Fibroblast of lung (primary cell): ENCODE measurements around the gene OMD. TPM values are rescaled to one million over a fixed set of nuclear protein-coding genes. Genes with fewer than 3 reads are reported as not detected.
A peak's percentile ranks its signal among the peaks of the same experiment; 100 is the strongest.

Experiments
- DNase-seq, 2 donors: peaks; one replicate each; pipeline versions ENCODE4 v3.0.0 to v3.0.0-alpha.2; 2010; ENCODE audit warnings: low read depth in 2 of 2
- H2AFZ ChIP-seq: 2 replicates; pipeline ENCODE4 v1.5.1; 2012; ENCODE audit warnings: low read length, control low read depth, inconsistent platforms
- H3K27ac ChIP-seq: 2 replicates; pipeline ENCODE4 v1.5.1; 2011; ENCODE audit warnings: low read length, control low read depth; ENCODE audit not compliant: insufficient read depth
- H3K27me3 ChIP-seq: 2 replicates; pipeline ENCODE4 v1.5.1; 2011; ENCODE audit warnings: mild to moderate bottlenecking, low read length; ENCODE audit not compliant: control insufficient read depth, insufficient read depth
- H3K36me3 ChIP-seq: 2 replicates; pipeline ENCODE4 v1.5.1; 2011; ENCODE audit warnings: low read length; ENCODE audit not compliant: control insufficient read depth, insufficient read depth
- H3K4me1 ChIP-seq: 2 replicates; pipeline ENCODE4 v1.5.1; 2011; ENCODE audit warnings: low read length; ENCODE audit not compliant: control insufficient read depth, insufficient read depth; ENCODE audit errors: extremely low read depth
- H3K4me2 ChIP-seq: 2 replicates; pipeline ENCODE4 v1.5.1; 2011; ENCODE audit warnings: low read length, control low read depth; ENCODE audit not compliant: insufficient read depth; ENCODE audit errors: extremely low read depth
- H3K4me3 ChIP-seq, 4 experiments: fragments of 200-600 bp in 1 of 4; sonication (generic) in 1 of 4; replicated peaks in 1 of 4; 2 replicates each; pipeline ENCODE4 v1.5.1; 2011 to 2016; ENCODE audit warnings: low read length in 4 of 4, low read depth in 3 of 4, mild to moderate bottlenecking in 3 of 4, control low read depth in 2 of 4, inconsistent platforms in 1 of 4, mixed read lengths in 1 of 4; ENCODE audit not compliant: insufficient read depth in 1 of 4; ENCODE audit errors: control extremely low read depth in 1 of 4
- H3K79me2 ChIP-seq: 2 replicates; pipeline ENCODE4 v1.5.1; 2012; ENCODE audit warnings: mild to moderate bottlenecking, low read length, inconsistent platforms; ENCODE audit not compliant: control insufficient read depth, insufficient read depth
- H3K9ac ChIP-seq: 2 replicates; pipeline ENCODE4 v1.5.1; 2011; ENCODE audit warnings: mild to moderate bottlenecking, low read length, control low read depth; ENCODE audit not compliant: insufficient read depth
- H3K9me3 ChIP-seq: 2 replicates; pipeline ENCODE4 v1.5.1; 2012; ENCODE audit warnings: low read depth, low read length; ENCODE audit not compliant: control insufficient read depth, insufficient read depth
- H4K20me1 ChIP-seq: 2 replicates; pipeline ENCODE4 v1.5.1; 2011; ENCODE audit warnings: low read length; ENCODE audit not compliant: control insufficient read depth, insufficient read depth; ENCODE audit errors: extremely low read depth
- EZH2 ChIP-seq: IDR thresholded peaks from 2 replicates; pipeline ENCODE4 v1.5.1; 2012; ENCODE audit warnings: low read length, control low read depth, mild to moderate bottlenecking; ENCODE audit errors: missing control alignments
- polyA plus RNA-seq, 2 donors: library from polyadenylated mRNA; depleted of rRNA in 1 of 2; stranded (reverse) in 1 of 2; unstranded in 1 of 2; fragments of >200 nt; gene quantifications; 2 replicates each; pipeline ENCODE4 v1.2.1, GENCODE V29; 2011 to 2012; ENCODE audit warnings: missing spikeins in 1 of 2
- total RNA-seq: library from RNA; depleted of rRNA; stranded (reverse); fragments of >200 nt; gene quantifications from 2 replicates; pipeline ENCODE4 v1.2.1, GENCODE V29; 2014
- TF ChIP-seq, protein P1 (sequence below), 2 donors: IDR thresholded peaks in 1 of 2; conservative IDR thresholded peaks in 1 of 2; 1 replicate in 1 of 2; 2 replicates in 1 of 2; pipeline ENCODE4 v1.5.1; 2011 to 2012; ENCODE audit warnings: low read length in 2 of 2, control low read depth in 1 of 2, inconsistent platforms in 1 of 2, low read depth in 1 of 2, mild to moderate bottlenecking in 1 of 2

Gene OMD
- total and polyA plus RNA-seq, 2 donors (not counting 1 experiment from before 2014, with no cell fraction given) = 0.07 to 0.17 TPM

DNA sequence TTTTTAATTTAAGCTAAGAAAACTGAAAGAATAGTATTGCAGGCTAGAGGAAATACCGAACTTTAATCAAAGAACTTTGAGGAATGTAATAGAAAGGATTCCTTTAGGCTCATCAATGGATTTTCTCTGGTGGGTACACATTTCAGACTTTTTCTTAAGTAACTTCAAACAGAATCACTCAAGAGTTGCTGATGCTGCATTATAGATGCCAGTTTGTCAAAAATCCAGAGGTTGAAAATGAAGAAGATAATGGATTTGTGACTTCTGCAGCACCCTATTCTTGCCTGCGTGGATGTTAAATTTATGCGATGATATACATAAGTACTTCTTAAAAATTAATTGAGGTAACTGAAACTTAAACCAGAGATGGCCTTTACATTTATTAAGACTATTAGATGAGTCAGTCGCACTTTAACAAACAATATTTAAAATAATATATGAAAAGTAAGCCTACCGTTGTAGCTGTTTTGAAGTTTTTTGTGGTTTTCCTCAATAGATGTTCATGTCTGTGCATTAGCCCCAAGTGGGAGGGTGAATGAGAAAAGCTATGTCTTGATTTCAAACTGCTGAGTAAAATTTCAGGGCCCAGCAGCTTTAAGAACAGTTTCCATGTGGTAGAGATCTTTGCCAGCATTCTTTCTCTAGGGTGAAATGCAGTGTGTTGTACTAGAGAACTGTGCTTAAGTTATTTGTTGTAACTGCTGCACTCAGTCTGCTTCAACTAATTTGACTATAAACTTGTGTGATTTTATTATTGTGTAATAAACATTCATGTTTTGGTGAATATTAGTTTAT lies 20.0 kb downstream of the OMD start, which contains the start of gene OGN:
Gene OGN, minus strand, starts transcription at position 537 of the 795 bp plus-strand sequence. CDS start 1,171 bp downstream, outside the sequence.
- H3K9me3 ChIP-seq = no peaks in the 10 kb centered on the region
- H3K36me3 ChIP-seq = no peaks in the 10 kb centered on the region
- no peak within 1 kb of the TSS for H3K27ac ChIP-seq
- no peaks in the 10 kb centered on the region for H3K79me2 ChIP-seq
- H3K9ac ChIP-seq = no peak within 1 kb of the TSS
- peak within 1 kb of the TSS in 2 of 4 experiments; percentile 32 to 34 for H3K4me3 ChIP-seq
- H3K4me1 ChIP-seq = peaks cover 3% of the 10 kb centered on the region
- TF ChIP-seq, protein P1, sequence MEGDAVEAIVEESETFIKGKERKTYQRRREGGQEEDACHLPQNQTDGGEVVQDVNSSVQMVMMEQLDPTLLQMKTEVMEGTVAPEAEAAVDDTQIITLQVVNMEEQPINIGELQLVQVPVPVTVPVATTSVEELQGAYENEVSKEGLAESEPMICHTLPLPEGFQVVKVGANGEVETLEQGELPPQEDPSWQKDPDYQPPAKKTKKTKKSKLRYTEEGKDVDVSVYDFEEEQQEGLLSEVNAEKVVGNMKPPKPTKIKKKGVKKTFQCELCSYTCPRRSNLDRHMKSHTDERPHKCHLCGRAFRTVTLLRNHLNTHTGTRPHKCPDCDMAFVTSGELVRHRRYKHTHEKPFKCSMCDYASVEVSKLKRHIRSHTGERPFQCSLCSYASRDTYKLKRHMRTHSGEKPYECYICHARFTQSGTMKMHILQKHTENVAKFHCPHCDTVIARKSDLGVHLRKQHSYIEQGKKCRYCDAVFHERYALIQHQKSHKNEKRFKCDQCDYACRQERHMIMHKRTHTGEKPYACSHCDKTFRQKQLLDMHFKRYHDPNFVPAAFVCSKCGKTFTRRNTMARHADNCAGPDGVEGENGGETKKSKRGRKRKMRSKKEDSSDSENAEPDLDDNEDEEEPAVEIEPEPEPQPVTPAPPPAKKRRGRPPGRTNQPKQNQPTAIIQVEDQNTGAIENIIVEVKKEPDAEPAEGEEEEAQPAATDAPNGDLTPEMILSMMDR (conservative IDR thresholded peaks at IDR 0.05 in 1 of 2, IDR thresholded peaks at IDR 0.05 in 1 of 2; ENCODE audit: low read depth in 1 of 2, low read length in 2 of 2) = no peak
- no peak for TF ChIP-seq EZH2
- H2AFZ ChIP-seq = no peak within 1 kb of the TSS
- H3K27me3 ChIP-seq = no peaks in the 10 kb centered on the region
- DNase-seq = peak; percentile 52 to 75
- no peaks in the 10 kb centered on the region for H4K20me1 ChIP-seq
- H3K4me2 ChIP-seq = peak within 1 kb of the TSS; percentile 40

DNA sequence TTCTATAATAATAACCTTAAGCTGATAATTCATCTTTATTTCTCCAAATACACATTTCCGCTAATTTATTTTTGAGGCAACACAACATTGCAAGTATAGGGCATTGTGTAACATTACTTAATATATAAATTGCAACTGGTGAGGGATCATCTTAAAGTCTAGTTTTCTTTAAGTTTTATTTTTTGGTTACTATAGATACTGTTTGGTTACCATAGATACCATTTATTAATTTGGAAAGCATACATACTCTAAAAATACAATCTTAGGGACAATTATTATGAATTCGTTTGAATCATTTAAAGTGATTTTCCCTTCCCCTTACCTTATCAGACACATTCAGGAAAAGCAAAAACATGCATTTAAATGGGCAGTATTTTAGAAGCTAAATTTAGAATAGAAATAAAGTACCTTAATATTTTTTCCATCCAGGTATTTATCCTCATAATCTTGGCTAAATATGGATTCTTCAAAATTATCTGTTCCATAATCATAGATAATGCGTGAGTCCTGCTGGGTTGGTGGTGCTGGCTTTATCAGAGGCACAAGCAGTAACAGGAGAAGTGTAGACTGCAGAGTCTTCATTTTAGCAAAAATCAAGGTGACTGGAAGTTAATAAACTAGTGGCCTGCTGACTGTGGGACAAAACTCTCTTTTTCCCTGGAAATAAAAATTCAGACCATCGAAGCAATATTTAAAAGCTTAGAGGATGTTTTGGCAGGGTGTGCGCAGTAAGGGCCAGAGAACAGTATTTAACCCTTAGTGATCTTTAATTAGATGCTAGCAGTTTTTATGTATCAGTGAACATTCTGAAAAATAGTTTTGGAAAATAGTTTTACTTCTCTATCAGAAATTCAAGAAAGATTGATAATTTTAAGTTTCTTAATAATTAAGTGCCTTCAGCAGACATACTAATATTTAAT lies 21.2 kb downstream of the OMD start:
- Histone ChIP-seq H3K4me1 (peaks cover 3% of the 10 kb centered on the region), H2AFZ (peak overlapping the region; percentile 15), H3K79me2 (no peaks in the 10 kb centered on the region), H3K36me3 (no peaks in the 10 kb centered on the region), H3K27me3 (no peaks in the 10 kb centered on the region), H3K9ac (no peak overlapping the region), H4K20me1 (no peaks in the 10 kb centered on the region), H3K4me3 (peak overlapping the region in 2 of 4 experiments; percentile 17 to 23), H3K27ac (no peak overlapping the region), H3K4me2 (no peak overlapping the region), H3K9me3 (no peaks in the 10 kb centered on the region)
- DNase-seq = no peak
- TF ChIP-seq, protein P1 (conservative IDR thresholded peaks at IDR 0.05 in 1 of 2, IDR thresholded peaks at IDR 0.05 in 1 of 2; ENCODE audit: low read depth in 1 of 2, low read length in 2 of 2) = no peak
- TF ChIP-seq EZH2 = no peak

DNA sequence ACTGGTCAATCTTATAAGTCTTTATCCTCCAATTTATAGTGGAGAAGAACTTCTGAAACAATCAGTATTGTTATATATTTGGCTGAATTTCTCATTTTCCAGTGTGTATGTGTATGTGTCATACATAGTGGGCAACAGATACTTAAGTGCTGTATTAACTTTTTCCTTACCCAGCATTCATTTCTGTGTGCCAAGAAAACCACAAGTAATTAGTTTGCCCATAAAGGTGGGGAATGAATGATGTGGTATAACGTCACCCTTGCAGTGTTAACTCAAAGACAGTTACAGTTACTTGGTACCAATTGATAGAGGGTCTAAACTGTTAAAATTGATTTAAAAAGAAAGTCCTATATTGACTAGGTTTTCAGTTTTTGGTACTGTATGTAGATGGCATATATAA lies 21.9 kb downstream of the OMD start:
- H3K4me3 ChIP-seq = no peak overlapping the region
- no peaks in the 10 kb centered on the region for H3K27me3 ChIP-seq
- H4K20me1 ChIP-seq = no peaks in the 10 kb centered on the region
- H3K4me2 ChIP-seq = no peak overlapping the region
- H3K36me3 ChIP-seq = no peaks in the 10 kb centered on the region
- H3K9me3 ChIP-seq = no peaks in the 10 kb centered on the region
- H3K9ac ChIP-seq = no peak overlapping the region
- peaks cover 3% of the 10 kb centered on the region for H3K4me1 ChIP-seq
- no peak overlapping the region for H2AFZ ChIP-seq
- TF ChIP-seq, protein P1 (conservative IDR thresholded peaks at IDR 0.05 in 1 of 2, IDR thresholded peaks at IDR 0.05 in 1 of 2; ENCODE audit: low read depth in 1 of 2, low read length in 2 of 2) = no peak
- TF ChIP-seq EZH2 = no peak
- H3K79me2 ChIP-seq = no peaks in the 10 kb centered on the region
- H3K27ac ChIP-seq = no peak overlapping the region
- DNase-seq = peak in 1 of 2 donors; percentile 54
